HCT116 (cell line): ENCODE measurements around the gene STON1. TPM values are rescaled to one million over a fixed set of nuclear protein-coding genes. Genes with fewer than 3 reads are reported as not detected.

ENCODE experiments used
- ATAC-seq: fragments of 200-7000 bp; cut with Tn5 transposase; 2 replicates; pipeline ENCODE4 v1.9.1; 2020; ENCODE audit warnings: mild to moderate bottlenecking, moderate library complexity
- BruUV-seq: library from RNA; stranded (reverse); fragments of 400-500 nt; replicated peaks from 2 replicates; lab custom pipeline; 2021; lab: Mats Ljungman, UMichigan
- CTCF ChIA-PET: fragments of 300-600 bp; sonication (Branson Sonifier 250); formaldehyde crosslinking; loops from one replicate; lab custom pipeline; 2021; ENCODE audit warnings: antibody characterized with exemption; lab: Charles Lee
- POLR2A ChIA-PET: fragments of 300-600, 350-600 bp; sonication (Branson Sonifier 250); formaldehyde crosslinking; loops from one replicate; lab custom pipeline; 2021; ENCODE audit warnings: antibody characterized with exemption; lab: Charles Lee
- RAD21 ChIA-PET, 2 experiments: fragments of 300-600 bp; sonication (Branson Sonifier 250); formaldehyde crosslinking; loops; one replicate each; lab custom pipeline; 2023; ENCODE audit warnings: low total read pairs in 2 of 2; ENCODE audit not compliant: uncharacterized antibody in 2 of 2, unreplicated experiment in 2 of 2, low non-redundant PET in 1 of 2; lab: Charles Lee
- DNase-seq: peaks from one replicate; pipeline ENCODE4 v3.0.0-alpha.2; 2010; ENCODE audit warnings: low read depth, low spot score
- H2AFZ ChIP-seq: fragments of 200-600 bp; shearing (Covaris generic), sonication (generic); 2 replicates; pipeline ENCODE4 v1.6.1; 2017; ENCODE audit warnings: low read depth, mixed run types, mixed read lengths, antibody characterized with exemption, low read length; ENCODE audit not compliant: poor library complexity, severe bottlenecking
- H3K27ac ChIP-seq: 2 replicates; pipeline ENCODE4 v1.5.1; 2012; ENCODE audit warnings: low read depth, low read length
- H3K27me3 ChIP-seq: fragments of 200-600 bp; sonication (generic); 2 replicates; pipeline ENCODE4 v1.6.1; 2016; ENCODE audit warnings: mixed run types, low read length, mixed read lengths; ENCODE audit not compliant: insufficient read depth
- H3K36me3 ChIP-seq, 2 experiments: fragments of 200-500 bp in 1 of 2; fragments of 200-600 bp in 1 of 2; sonication (Bioruptor generic) in 1 of 2; sonication (generic) in 1 of 2; 2 replicates each; pipeline versions ENCODE4 v1.5.1 to v1.6.1; 2014 to 2016; ENCODE audit warnings: low read length in 2 of 2, inconsistent platforms in 1 of 2, mixed read lengths in 1 of 2, mixed run types in 1 of 2; ENCODE audit not compliant: insufficient read depth in 2 of 2, control insufficient read depth in 1 of 2
- H3K4me1 ChIP-seq, 2 experiments: fragments of 200-600 bp in 1 of 2; sonication (generic) in 1 of 2; 2 replicates each; pipeline versions ENCODE4 v1.5.1 to v1.6.1; 2012 to 2017; ENCODE audit warnings: low read length in 2 of 2, inconsistent platforms in 1 of 2, mild to moderate bottlenecking in 1 of 2, mixed read lengths in 1 of 2, mixed run types in 1 of 2, moderate library complexity in 1 of 2; ENCODE audit not compliant: insufficient read depth in 2 of 2, control insufficient read depth in 1 of 2
- H3K4me2 ChIP-seq: fragments of 200-600 bp; sonication (generic); 2 replicates; pipeline ENCODE4 v1.6.1; 2017; ENCODE audit warnings: mixed run types, low read length, mixed read lengths
- H3K4me3 ChIP-seq, 2 experiments: fragments of 200-600 bp in 1 of 2; sonication (generic) in 1 of 2; replicated peaks in 1 of 2; 2 replicates each; pipeline ENCODE4 v1.5.1; 2011 to 2016; ENCODE audit warnings: low read length in 2 of 2, control low read depth in 1 of 2, low read depth in 1 of 2, mild to moderate bottlenecking in 1 of 2, mixed read lengths in 1 of 2, mixed run types in 1 of 2
- H3K79me2 ChIP-seq: fragments of 200-600 bp; sonication (generic); 2 replicates; pipeline ENCODE4 v1.6.1; 2017; ENCODE audit warnings: mild to moderate bottlenecking, mixed run types, low read length, moderate library complexity, mixed read lengths; ENCODE audit not compliant: insufficient read depth
- H3K9ac ChIP-seq: fragments of 200-600 bp; sonication (generic); 2 replicates; pipeline ENCODE4 v1.6.1; 2016; ENCODE audit warnings: low read length, mixed read lengths
- H3K9me2 ChIP-seq: fragments of 200-600 bp; sonication (generic), shearing (Covaris generic); 2 replicates; pipeline ENCODE4 v1.6.1; 2017; ENCODE audit warnings: mixed run types, mild to moderate bottlenecking, moderate library complexity; ENCODE audit not compliant: insufficient read depth
- H3K9me3 ChIP-seq, 2 experiments: fragments of 200-500 bp in 1 of 2; fragments of 200-600 bp in 1 of 2; sonication (Bioruptor generic) in 1 of 2; sonication (generic) in 1 of 2; 2 replicates each; pipeline ENCODE4 v1.6.1; 2014 to 2017; ENCODE audit warnings: low read length in 2 of 2, mixed read lengths in 2 of 2, inconsistent platforms in 1 of 2, low read depth in 1 of 2, mild to moderate bottlenecking in 1 of 2, mixed run types in 1 of 2, moderate library complexity in 1 of 2; ENCODE audit not compliant: control insufficient read depth in 1 of 2, insufficient read depth in 1 of 2
- H4K20me1 ChIP-seq: fragments of 200-600 bp; sonication (generic), shearing (Covaris generic); 2 replicates; pipeline ENCODE4 v1.6.1; 2017; ENCODE audit warnings: mixed run types, mild to moderate bottlenecking, moderate library complexity; ENCODE audit not compliant: insufficient read depth
- CBX3 ChIP-seq: IDR thresholded peaks from 2 replicates; pipeline ENCODE4 v1.6.1; 2012; ENCODE audit warnings: low read depth
- EGR1 ChIP-seq: IDR thresholded peaks from 2 replicates; pipeline ENCODE4 v1.6.1; 2012; ENCODE audit warnings: low read depth
- EZH2phosphoT487 ChIP-seq: fragments of 200-600 bp; IDR thresholded peaks from 2 replicates; pipeline ENCODE4 v1.6.1; 2018; ENCODE audit warnings: antibody characterized with exemption, borderline replicate concordance
- FOSL1 ChIP-seq: IDR thresholded peaks from 2 replicates; pipeline ENCODE4 v1.6.1; 2012; ENCODE audit warnings: low read depth
- JUND ChIP-seq: IDR thresholded peaks from 2 replicates; pipeline ENCODE4 v1.6.1; 2012
- SIN3A ChIP-seq: IDR thresholded peaks from 2 replicates; pipeline ENCODE4 v1.6.1; 2012; ENCODE audit warnings: low read depth
- SRF ChIP-seq: IDR thresholded peaks from 2 replicates; pipeline ENCODE4 v1.6.1; 2012; ENCODE audit warnings: low read depth
- TCF7L2 ChIP-seq: IDR thresholded peaks from 2 replicates; pipeline ENCODE4 v1.7.0; 2011; ENCODE audit warnings: borderline replicate concordance, inconsistent platforms; ENCODE audit not compliant: insufficient read depth, insufficient read length; ENCODE audit errors: extremely low read depth
- intact Hi-C: fragments of 100-400 bp; cut with micrococcal nuclease; formaldehyde crosslinking; loops from 2 replicates; pipeline ENCODE4 v1.10.0; 2022
- total RNA-seq: library from RNA; stranded (reverse); gene quantifications from one replicate; pipeline ENCODE4 v1.2.1, GENCODE V29; 2021; ENCODE audit not compliant: unreplicated experiment
- TF ChIP-seq, protein P1 (sequence below): IDR thresholded peaks from 2 replicates; pipeline ENCODE4 v1.6.1; 2011; ENCODE audit warnings: mild to moderate bottlenecking, low read length, moderate library complexity; ENCODE audit not compliant: insufficient replicate concordance; ENCODE audit errors: extremely low read depth

STON1 gene
- total RNA-seq, 1 experiment from 2014 or later, result 1.4 TPM

- ChIA-PET RAD21 (no interaction called here), CTCF (no interaction called here), POLR2A (no interaction called here)
- H3K27ac ChIP-seq, result no peak overlapping the region
- no peaks in the 10 kb centered on the region for H3K9me2 ChIP-seq
- no peaks in the 10 kb centered on the region for H3K27me3 ChIP-seq
- no peaks in the 10 kb centered on the region for H3K79me2 ChIP-seq
- H3K9me3 ChIP-seq, result no peaks in the 10 kb centered on the region
- no peak overlapping the region for H3K4me3 ChIP-seq
- H3K4me1 ChIP-seq, result no peaks in the 10 kb centered on the region
- TF ChIP-seq EGR1, result no peak
- TF ChIP-seq CBX3, result no peak
- TF ChIP-seq, protein P1, sequence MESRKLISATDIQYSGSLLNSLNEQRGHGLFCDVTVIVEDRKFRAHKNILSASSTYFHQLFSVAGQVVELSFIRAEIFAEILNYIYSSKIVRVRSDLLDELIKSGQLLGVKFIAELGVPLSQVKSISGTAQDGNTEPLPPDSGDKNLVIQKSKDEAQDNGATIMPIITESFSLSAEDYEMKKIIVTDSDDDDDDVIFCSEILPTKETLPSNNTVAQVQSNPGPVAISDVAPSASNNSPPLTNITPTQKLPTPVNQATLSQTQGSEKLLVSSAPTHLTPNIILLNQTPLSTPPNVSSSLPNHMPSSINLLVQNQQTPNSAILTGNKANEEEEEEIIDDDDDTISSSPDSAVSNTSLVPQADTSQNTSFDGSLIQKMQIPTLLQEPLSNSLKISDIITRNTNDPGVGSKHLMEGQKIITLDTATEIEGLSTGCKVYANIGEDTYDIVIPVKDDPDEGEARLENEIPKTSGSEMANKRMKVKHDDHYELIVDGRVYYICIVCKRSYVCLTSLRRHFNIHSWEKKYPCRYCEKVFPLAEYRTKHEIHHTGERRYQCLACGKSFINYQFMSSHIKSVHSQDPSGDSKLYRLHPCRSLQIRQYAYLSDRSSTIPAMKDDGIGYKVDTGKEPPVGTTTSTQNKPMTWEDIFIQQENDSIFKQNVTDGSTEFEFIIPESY, result no peak
- ATAC-seq, result no peak
- peaks cover 6 to 12% of the 10 kb centered on the region in 2 experiments; a peak in 2 of 4 replicates for H3K36me3 ChIP-seq
- intact Hi-C loops, result no loop called here
- H4K20me1 ChIP-seq, result no peaks in the 10 kb centered on the region
- no peak overlapping the region for H3K9ac ChIP-seq
- no peak overlapping the region for H2AFZ ChIP-seq
- no peak overlapping the region for H3K4me2 ChIP-seq
- no TSS peak for BruUV-seq
- no peak for DNase-seq
Observed at GRCh38 chr2:48510329-48510728, 19.6 kb upstream of the STON1 start.

DNA sequence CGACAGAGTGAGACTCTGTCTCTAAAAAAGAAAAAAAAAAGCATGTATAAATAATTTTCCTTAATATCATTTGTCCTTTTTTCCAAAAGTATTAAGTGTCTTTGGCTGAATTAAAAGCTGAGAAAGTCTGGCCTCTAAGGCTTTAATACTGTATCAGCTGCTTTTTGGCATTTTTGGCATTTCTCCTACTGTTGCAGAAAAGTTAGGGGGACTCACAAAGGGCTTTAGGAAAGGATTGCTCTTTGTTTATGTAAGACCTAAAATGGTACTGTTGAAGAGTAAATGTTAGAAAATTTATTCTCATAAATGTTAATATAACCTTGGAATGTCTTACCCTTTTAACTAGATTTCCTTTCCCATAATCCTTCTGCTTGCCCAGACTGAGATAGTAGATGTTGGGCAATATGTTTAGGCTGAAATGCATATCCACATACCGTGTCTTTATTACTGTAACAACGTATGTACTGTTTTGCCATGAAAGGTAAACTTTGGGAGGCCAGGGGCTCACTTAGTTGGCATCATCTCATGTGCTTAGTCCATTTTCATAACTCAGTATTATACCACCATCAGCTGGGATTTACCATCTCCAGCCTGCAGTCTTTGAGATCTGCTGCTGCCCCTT is 18.0 kb upstream of the STON1 start:
- Histone ChIP-seq H3K4me1 (no peaks in the 10 kb centered on the region), H3K4me3 (no peak overlapping the region), H3K27me3 (no peaks in the 10 kb centered on the region), H4K20me1 (no peaks in the 10 kb centered on the region), H2AFZ (no peak overlapping the region), H3K9ac (no peak overlapping the region), H3K36me3 (peaks cover 6 to 12% of the 10 kb centered on the region in 2 experiments; a peak in 2 of 4 replicates)
- intact Hi-C loops, result no loop called here
- DNase-seq, result no peak
- RAD21 ChIA-PET, result no interaction called here
- CTCF ChIA-PET, result no interaction called here
- TF ChIP-seq EZH2phosphoT487, result no peak
- no peak for TF ChIP-seq SRF
- no peak for TF ChIP-seq JUND
- no peak for TF ChIP-seq SIN3A
- no peak for TF ChIP-seq TCF7L2
- TF ChIP-seq EGR1, result no peak
- no peak for TF ChIP-seq FOSL1
- TF ChIP-seq, all 23 proteins: peak for 0
- POLR2A ChIA-PET, result no interaction called here
- Histone ChIP-seq H3K9me3 (no peaks in the 10 kb centered on the region), H3K9me2 (no peaks in the 10 kb centered on the region), H3K27ac (no peak overlapping the region), H3K79me2 (no peaks in the 10 kb centered on the region), H3K4me2 (no peak overlapping the region)
- ATAC-seq, result no peak
- BruUV-seq, result no TSS peak
